Measurements from ENCODE around the gene VRTN.
"Not testable (repeated sequence)": the region's sequence is repeated elsewhere in the genome, so short reads cannot be mapped to it uniquely, and the experiment has no call there.

DNA sequence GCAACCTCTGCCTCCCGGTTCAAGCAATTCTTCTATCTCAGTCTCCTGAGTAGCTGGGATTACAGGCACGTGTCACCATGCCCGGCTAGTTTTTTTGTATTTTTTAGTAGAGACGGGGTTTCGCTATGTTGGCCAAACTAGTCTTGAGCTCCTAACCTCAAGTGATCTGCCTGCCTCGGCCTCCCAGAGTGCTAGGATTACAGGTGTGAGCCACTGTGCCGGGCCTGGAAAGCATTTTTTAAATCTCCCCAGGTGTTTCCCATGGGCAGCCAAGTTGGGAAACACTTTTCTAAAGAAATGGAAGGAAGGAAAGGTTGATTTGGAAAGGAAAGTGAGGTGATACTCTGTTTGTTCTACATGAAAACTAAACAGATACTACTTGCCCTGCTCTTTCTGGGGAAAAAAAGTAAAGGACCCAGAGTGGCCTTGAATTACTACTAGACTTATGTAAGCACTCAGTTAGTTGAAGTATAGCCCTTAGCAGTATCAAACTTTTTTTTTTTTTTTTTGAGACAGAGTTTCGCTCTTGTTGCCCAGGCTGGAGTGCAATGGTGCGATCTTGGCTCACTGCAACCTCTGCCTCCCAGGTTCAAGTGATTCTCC lies 18.2 kb upstream of the VRTN start:
- not testable (repeated sequence) for TF ChIP-seq POLR2A (IDR thresholded peaks at IDR 0.05)
- TF ChIP-seq, protein P1, sequence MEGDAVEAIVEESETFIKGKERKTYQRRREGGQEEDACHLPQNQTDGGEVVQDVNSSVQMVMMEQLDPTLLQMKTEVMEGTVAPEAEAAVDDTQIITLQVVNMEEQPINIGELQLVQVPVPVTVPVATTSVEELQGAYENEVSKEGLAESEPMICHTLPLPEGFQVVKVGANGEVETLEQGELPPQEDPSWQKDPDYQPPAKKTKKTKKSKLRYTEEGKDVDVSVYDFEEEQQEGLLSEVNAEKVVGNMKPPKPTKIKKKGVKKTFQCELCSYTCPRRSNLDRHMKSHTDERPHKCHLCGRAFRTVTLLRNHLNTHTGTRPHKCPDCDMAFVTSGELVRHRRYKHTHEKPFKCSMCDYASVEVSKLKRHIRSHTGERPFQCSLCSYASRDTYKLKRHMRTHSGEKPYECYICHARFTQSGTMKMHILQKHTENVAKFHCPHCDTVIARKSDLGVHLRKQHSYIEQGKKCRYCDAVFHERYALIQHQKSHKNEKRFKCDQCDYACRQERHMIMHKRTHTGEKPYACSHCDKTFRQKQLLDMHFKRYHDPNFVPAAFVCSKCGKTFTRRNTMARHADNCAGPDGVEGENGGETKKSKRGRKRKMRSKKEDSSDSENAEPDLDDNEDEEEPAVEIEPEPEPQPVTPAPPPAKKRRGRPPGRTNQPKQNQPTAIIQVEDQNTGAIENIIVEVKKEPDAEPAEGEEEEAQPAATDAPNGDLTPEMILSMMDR (IDR thresholded peaks at IDR 0.05): not testable (repeated sequence)
